Left lung (tissue), 10 donors: Measurements from ENCODE around the gene SRPK3. TPM values are rescaled to one million over a fixed set of nuclear protein-coding genes. Genes with fewer than 3 reads are reported as not detected.

Experiments used
- ATAC-seq: fragments of 200-7000 bp; cut with Tn5 transposase; one replicate; pipeline ENCODE4 v1.9.1; 2020; ENCODE audit warnings: moderate library complexity
- DNase-seq, 4 donors: peaks; one replicate each; pipeline ENCODE4 v3.0.0-alpha.2; 2013 to 2020
- H3K27ac ChIP-seq, 2 donors: fragments of 200-600 bp; sonication (generic) in 1 of 2; one replicate each; pipeline versions ENCODE4 v1.5.0 to v1.8.0; 2020 to 2021
- H3K27me3 ChIP-seq, 2 donors: fragments of 200-600 bp; sonication (generic) in 1 of 2; one replicate each; pipeline versions ENCODE4 v1.5.0 to v1.8.0; 2020 to 2021
- H3K36me3 ChIP-seq, 2 donors: fragments of 200-600 bp; sonication (generic) in 1 of 2; one replicate each; pipeline versions ENCODE4 v1.5.0 to v1.8.0; 2020 to 2021
- H3K4me1 ChIP-seq, 2 donors: fragments of 200-600 bp; one replicate each; pipeline ENCODE4 v1.8.0; 2021
- H3K4me3 ChIP-seq, 2 donors: fragments of 200-600 bp; sonication (generic) in 1 of 2; one replicate each; pipeline versions ENCODE4 v1.5.0 to v1.8.0; 2020 to 2021; ENCODE audit warnings: mild to moderate bottlenecking in 1 of 2
- H3K9me3 ChIP-seq, 2 donors: fragments of 200-600 bp; sonication (generic) in 1 of 2; one replicate each; pipeline versions ENCODE4 v1.5.0 to v1.8.0; 2020 to 2021
- CTCF ChIP-seq, 2 donors: fragments of 200-600 bp; sonication (generic) in 1 of 2; IDR thresholded peaks; one replicate each; pipeline versions ENCODE4 v1.5.0 to v1.8.0; 2021; ENCODE audit warnings: antibody characterized with exemption in 2 of 2
- intact Hi-C, 2 donors: fragments of 100-400 bp; cut with DNase I; formaldehyde crosslinking; loops; one replicate each; pipeline versions ENCODE4 v1.11.2 to v1.14.2; 2022
- polyA plus RNA-seq, 6 donors: library from polyadenylated mRNA; unstranded; fragments of 120-200 nt; gene quantifications; one replicate each; pipeline ENCODE4 v1.2.1, GENCODE V29; 2013; ENCODE audit not compliant: insufficient read length in 6 of 6
- total RNA-seq, 2 donors: library from RNA; stranded (reverse); fragmentation: NEBNext Ultra II Directional; extraction: Animal tissue kit (Norgen Biotek cat#: 25700); gene quantifications; one replicate each; pipeline ENCODE4 v1.2.1, GENCODE V29; 2021
- donor health status: DM: no; HTN: yes; CAD: no.
- donor health status: DM: no; HTN: no; CAD: no.

SRPK3 gene
- total and polyA plus RNA-seq, 8 donors: 0.55 to 1.7 (median 0.88) TPM

GRCh38 chrX:153829549-153829798 is 48.6 kb downstream of the SRPK3 start:
- H3K27ac ChIP-seq: no peak overlapping the region
- intact Hi-C loops: no loop called here
- H3K27me3 ChIP-seq: peaks cover 37 to 74% of the 10 kb centered on the region in 2 donors
- H3K36me3 ChIP-seq: no peaks in the 10 kb centered on the region
- H3K9me3 ChIP-seq: no peaks in the 10 kb centered on the region
- ATAC-seq: peak; percentile 11
- no peak for TF ChIP-seq CTCF (IDR thresholded peaks at IDR 0.05)
- H3K4me3 ChIP-seq: peak overlapping the region in 1 of 2 donors; percentile 26
- H3K4me1 ChIP-seq: peaks cover 7 to 8% of the 10 kb centered on the region in 2 donors
- no peak for DNase-seq

GRCh38 chrX:153829799-153830639 is 49.2 kb downstream of the SRPK3 start, which contains the start of gene PDZD4:
PDZD4 (minus strand) TSS chrX:153830544; CDS start chrX:153830298, 246 bp downstream.
- ATAC-seq (no peak), DNase-seq (no peak)
- H3K4me3 ChIP-seq: peak within 1 kb of the TSS in 1 of 2 donors; percentile 26
- intact Hi-C loops: loop anchor here in 1 of 2 donors (10.0 kb wide), 1 partner anchor 65 kb away; no protein-coding TSS in a partner anchor
- peaks cover 37 to 70% of the 10 kb centered on the region in 2 donors for H3K27me3 ChIP-seq
- H3K36me3 ChIP-seq: no peaks in the 10 kb centered on the region
- no peak within 1 kb of the TSS for H3K27ac ChIP-seq
- H3K4me1 ChIP-seq: peaks cover 7 to 8% of the 10 kb centered on the region in 2 donors
- TF ChIP-seq CTCF (IDR thresholded peaks at IDR 0.05): no peak
- no peaks in the 10 kb centered on the region for H3K9me3 ChIP-seq

GRCh38 chrX:153830640-153831428 is 50.0 kb downstream of the SRPK3 start:
- Histone ChIP-seq H3K27me3 (peaks cover 37 to 62% of the 10 kb centered on the region in 2 donors), H3K4me3 (no peak overlapping the region)

GRCh38 chrX:153831429-153832150 is 50.7 kb downstream of the SRPK3 start:
- no peak overlapping the region for H3K4me3 ChIP-seq
- peaks cover 37 to 55% of the 10 kb centered on the region in 2 donors for H3K27me3 ChIP-seq
- no peak for TF ChIP-seq CTCF (IDR thresholded peaks at IDR 0.05)
- no peaks in the 10 kb centered on the region for H3K9me3 ChIP-seq
- no peak overlapping the region for H3K27ac ChIP-seq
- intact Hi-C loops: loop anchor here in 1 of 2 donors (10.0 kb wide), 1 partner anchor 63 kb away; no protein-coding TSS in a partner anchor
- H3K4me1 ChIP-seq: peaks cover 7 to 8% of the 10 kb centered on the region in 2 donors
- DNase-seq (no peak), ATAC-seq (no peak)
- no peaks in the 10 kb centered on the region for H3K36me3 ChIP-seq

More at GRCh38 chrX:153830640-153831428, 50.0 kb downstream of the SRPK3 start:
- no peak for TF ChIP-seq CTCF (IDR thresholded peaks at IDR 0.05)
- no peaks in the 10 kb centered on the region for H3K36me3 ChIP-seq
- intact Hi-C loops: loop anchor here in 1 of 2 donors (10.0 kb wide), 1 partner anchor 64 kb away; no protein-coding TSS in a partner anchor
- H3K4me1 ChIP-seq: peaks cover 7 to 8% of the 10 kb centered on the region in 2 donors
- ATAC-seq: no peak
- H3K9me3 ChIP-seq: no peaks in the 10 kb centered on the region
- no peak overlapping the region for H3K27ac ChIP-seq
- DNase-seq: no peak
